Neural progenitor cell (in vitro differentiated cells): ENCODE data around the gene TMEM169.

ENCODE experiments used
- CTCF ChIP-seq: fragments of 200-600 bp; sonication (generic); IDR thresholded peaks from 2 replicates; pipeline ENCODE4 v1.5.1; 2017; ENCODE audit warnings: antibody characterized with exemption, mild to moderate bottlenecking
- EZH2 ChIP-seq: fragments of 200-600 bp; sonication (generic); IDR thresholded peaks from 2 replicates; pipeline ENCODE4 v1.6.1; 2017; ENCODE audit warnings: antibody characterized with exemption, mild to moderate bottlenecking, moderate library complexity
- EZH2phosphoT487 ChIP-seq: fragments of 200-600 bp; sonication (generic); IDR thresholded peaks from 2 replicates; pipeline ENCODE4 v1.6.1; 2017; ENCODE audit warnings: antibody characterized with exemption

- no peak for TF ChIP-seq CTCF
- no peak for TF ChIP-seq EZH2
- no peak for TF ChIP-seq EZH2phosphoT487
These were observed 50.9 kb downstream of the TMEM169 start for GRCh38 chr2:216132585-216132984.
